K562 (cell line): Measurements from ENCODE around the gene CPZ. TPM values are rescaled to one million over a fixed set of nuclear protein-coding genes. Genes with fewer than 3 reads are reported as not detected.

ENCODE experiments used
- ATF6 ChIP-seq: sonication (generic); formaldehyde crosslinking; IDR thresholded peaks from 2 replicates; pipeline ENCODE4 v1.4.0; 2020; ENCODE audit warnings: mild to moderate bottlenecking, missing genetic modification reagents
- CBX8 ChIP-seq: fragments of 200-600 bp; sonication (generic); IDR thresholded peaks from 2 replicates; pipeline ENCODE4 v1.6.1; 2012; ENCODE audit warnings: borderline replicate concordance, mixed run types, low read depth, mild to moderate bottlenecking, moderate library complexity, mixed read lengths, low read length, control low read depth, inconsistent platforms; ENCODE audit not compliant: poor library complexity, severe bottlenecking; ENCODE audit errors: extremely low read depth
- HMGXB4 ChIP-seq: sonication (generic); formaldehyde crosslinking; IDR thresholded peaks from 2 replicates; pipeline ENCODE4 v1.8.1; 2023; ENCODE audit warnings: mild to moderate bottlenecking, missing genetic modification reagents
- NR3C1 ChIP-seq: sonication (generic); formaldehyde crosslinking; IDR thresholded peaks from 2 replicates; pipeline ENCODE4 v1.8.1; 2022; ENCODE audit warnings: missing genetic modification reagents
- TAF15 ChIP-seq: fragments of 200-400 bp; formaldehyde crosslinking; IDR thresholded peaks from 2 replicates; pipeline ENCODE4 v1.6.1; 2017; ENCODE audit warnings: mild to moderate bottlenecking, low read depth, low read length, moderate library complexity
- VEZF1 ChIP-seq: fragments of 200-800 bp; sonication (Bioruptor generic); IDR thresholded peaks from 2 replicates; pipeline ENCODE4 v1.6.1; 2017; ENCODE audit warnings: missing genetic modification characterization, missing compliant biosample characterization
- ZNF3 ChIP-seq: fragments of 250-450 bp; sonication (Bioruptor Pico); IDR thresholded peaks from 2 replicates; pipeline ENCODE4 v1.5.0; 2021; ENCODE audit warnings: mild to moderate bottlenecking, moderate library complexity
- polyA plus RNA-seq, 8 experiments: library from polyadenylated mRNA; depleted of rRNA in 4 of 8; stranded (reverse) in 5 of 8; unstranded in 3 of 8; fragments of >200 nt; fragmentation: Nextera tagmentation in 2 of 8; fragmentation: Illumina TruSeq in 1 of 8; extraction: Ambion mirVana in 2 of 8; extraction: Trizol in 1 of 8; gene quantifications; 2 replicates each; pipeline versions ENCODE4 v1.2.1 to v1.2.3, GENCODE V29; 2011 to 2014; ENCODE audit warnings: inconsistent platforms in 1 of 8, missing spikeins in 1 of 8
- total RNA-seq, 7 experiments: library from RNA; depleted of rRNA in 6 of 7; stranded (reverse); fragments of >200 nt in 6 of 7; fragmentation: Illumina TruSeq in 2 of 7; extraction: Trizol in 2 of 7; gene quantifications; 2 replicates each; pipeline versions ENCODE4 v1.2.1 to v1.2.3, GENCODE V29; 2011 to 2021; ENCODE audit warnings: low replicate concordance in 1 of 7

Gene CPZ
- total and polyA plus RNA-seq, 9 of the 15 experiments (the other 6 are each of a cell fraction or from before 2014, with no cell fraction given) = 0.06 to 2.2 (median 1.2) TPM; not detected in 1

- TF ChIP-seq TAF15 (no peak), ZNF3 (CRISPR knock-in tag) (no peak), NR3C1 (CRISPR knock-in tag) (no peak), ATF6 (CRISPR knock-in tag) (no peak), CBX8 (no peak), HMGXB4 (CRISPR knock-in tag) (no peak), VEZF1 (CRISPR knock-in tag) (no peak)
Measured at GRCh38 chr4:8651661-8652180, 59.2 kb downstream of the CPZ start (continued).
